ENCODE data around the gene GPR4.

The GPR4 gene

GRCh38 chr19:45590300-45591003 is 11.6 kb downstream of the GPR4 start:
- no peak for DNase-seq (ENCODE audit: low read depth, low spot score)

GRCh38 chr19:45589768-45590167 is 12.2 kb downstream of the GPR4 start:
- DNase-seq (ENCODE audit: low read depth, low spot score): no peak

- DNase-seq (ENCODE audit: low read depth, low spot score): no peak
These were observed 14.1 kb downstream of the GPR4 start for GRCh38 chr19:45587873-45588272.

- DNase-seq (ENCODE audit: low read depth, low spot score): no peak
These were observed 16.8 kb downstream of the GPR4 start for GRCh38 chr19:45585158-45585577.

GRCh38 chr19:45584332-45585157 is 17.5 kb downstream of the GPR4 start, which contains the start of gene OPA3:
TSS of gene OPA3 (minus strand) at chr19:45584802. CDS start at chr19:45584764, 38 bp downstream.
- DNase-seq (ENCODE audit: low read depth, low spot score): peak; percentile 100

GRCh38 chr19:45581576-45581975 is 20.4 kb downstream of the GPR4 start:
- DNase-seq (ENCODE audit: low read depth, low spot score): no peak

GRCh38 chr19:45578861-45579260 is 23.2 kb downstream of the GPR4 start:
- DNase-seq (ENCODE audit: low read depth, low spot score): no peak

- DNase-seq (ENCODE audit: low read depth, low spot score): peak; percentile 81
These were observed 24.7 kb downstream of the GPR4 start for GRCh38 chr19:45577111-45577905.

GRCh38 chr19:45576682-45577081 is 25.3 kb downstream of the GPR4 start:
- DNase-seq (ENCODE audit: low read depth, low spot score): no peak

GRCh38 chr19:45575216-45575615 is 26.8 kb downstream of the GPR4 start:
- no peak for DNase-seq (ENCODE audit: low read depth, low spot score)

- DNase-seq (ENCODE audit: low read depth, low spot score): no peak
These were observed 27.5 kb downstream of the GPR4 start for GRCh38 chr19:45574526-45574925.

- no peak for DNase-seq (ENCODE audit: low read depth, low spot score)
These were observed 30.4 kb downstream of the GPR4 start for GRCh38 chr19:45571457-45572220.

GRCh38 chr19:45569619-45570421 is 32.2 kb downstream of the GPR4 start:
- peak; percentile 86 for DNase-seq (ENCODE audit: low read depth, low spot score)

- no peak for DNase-seq (ENCODE audit: low read depth, low spot score)
These were observed 33.3 kb downstream of the GPR4 start for GRCh38 chr19:45568732-45569131.

GRCh38 chr19:45567609-45568008 is 34.4 kb downstream of the GPR4 start:
- no peak for DNase-seq (ENCODE audit: low read depth, low spot score)

- peak; percentile 82 for DNase-seq (ENCODE audit: low read depth, low spot score)
These were observed 37.8 kb downstream of the GPR4 start for GRCh38 chr19:45564131-45564780.

GRCh38 chr19:45560686-45561085 is 41.3 kb downstream of the GPR4 start:
- DNase-seq (ENCODE audit: low read depth, low spot score): no peak

- DNase-seq (ENCODE audit: low read depth, low spot score): no peak
These were observed 42.0 kb downstream of the GPR4 start for GRCh38 chr19:45560038-45560437.

GRCh38 chr19:45558399-45558878 is 43.6 kb downstream of the GPR4 start:
- peak; percentile 72 for DNase-seq (ENCODE audit: low read depth, low spot score)

- DNase-seq (ENCODE audit: low read depth, low spot score): no peak
These were observed 45.2 kb downstream of the GPR4 start for GRCh38 chr19:45556835-45557234.

All from ELF-1 (cell line).